ENCODE data around the gene DOCK3.

DNA sequence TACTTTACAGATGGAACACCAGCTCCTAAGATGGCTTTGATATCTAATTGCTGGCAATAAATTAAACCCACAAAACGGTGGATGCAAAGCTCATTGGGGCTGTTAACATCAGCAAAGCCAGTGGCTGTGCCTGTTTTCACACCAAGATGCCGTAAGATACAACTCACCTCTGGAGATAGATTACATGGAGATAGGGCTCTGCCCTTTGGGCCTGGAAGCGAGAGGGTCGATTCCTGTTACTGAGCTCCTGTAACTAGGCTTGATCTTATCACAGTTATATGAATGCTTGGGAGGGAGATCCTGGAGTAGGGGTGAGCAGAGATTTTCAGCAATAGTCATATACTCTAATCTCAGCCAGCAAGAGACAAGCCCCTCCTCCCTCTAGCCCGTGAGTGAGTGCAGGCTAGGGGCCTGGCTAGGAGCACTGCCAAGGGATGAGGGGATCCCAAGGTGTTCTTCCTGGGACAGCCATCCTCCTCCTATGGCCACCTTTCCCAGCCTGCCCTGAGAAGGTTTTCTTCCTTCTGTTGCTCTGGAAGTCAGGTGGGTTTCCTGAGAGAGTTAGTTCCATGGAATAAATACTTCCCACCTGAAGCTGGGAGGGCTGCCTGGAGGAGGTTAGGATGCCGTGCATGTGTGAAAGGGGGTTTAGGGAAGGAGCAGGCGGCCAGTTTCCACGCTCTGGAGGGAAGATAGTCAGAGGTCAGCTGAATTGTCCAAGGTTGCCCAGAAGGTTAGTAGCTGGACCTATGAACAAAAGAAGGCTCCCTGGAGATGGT is 18.1 kb upstream of the DOCK3 start:
- TF ChIP-seq TAF1 (IDR thresholded peaks at IDR 0.05; ENCODE audit: low read depth, low read length) (no peak), POLR2A (IDR thresholded peaks at IDR 0.05; ENCODE audit: low read depth, low read length) (no peak), POLR2AphosphoS5 (IDR thresholded peaks at IDR 0.05; ENCODE audit: low read depth, low read length) (no peak), SPI1 (IDR thresholded peaks at IDR 0.05; ENCODE audit: low read depth, low read length) (no peak)

Measured in GM12891 (cell line).